Measurements from ENCODE around the gene FAM78B. TPM values are rescaled to one million over a fixed set of nuclear protein-coding genes. Genes with fewer than 3 reads are reported as not detected.

FAM78B gene
- total RNA-seq, 1 experiment from 2014 or later: not detected

DNA sequence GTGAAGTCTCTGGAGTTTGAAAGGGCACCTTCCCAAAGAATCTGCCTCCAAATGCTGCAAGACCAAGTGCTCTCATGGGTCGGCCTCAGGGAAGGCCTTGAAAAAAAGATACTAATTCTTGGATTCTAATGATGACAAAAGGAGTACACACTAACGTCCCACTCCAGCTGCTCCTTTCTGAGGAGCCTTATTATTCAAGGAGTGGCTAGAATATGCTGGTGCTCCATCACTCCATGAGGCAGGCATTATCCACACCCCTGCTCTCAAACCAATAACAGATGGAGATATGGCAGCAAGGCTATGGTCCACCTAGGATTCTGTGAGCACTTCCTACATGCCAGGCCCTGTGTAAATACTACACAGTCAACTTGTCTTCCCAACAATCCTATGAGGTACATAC is 54.4 kb downstream of the FAM78B start:
- H3K27me3 ChIP-seq (replicated peaks; ENCODE audit: control insufficient read depth, insufficient read depth, low read length): no peaks in the 10 kb centered on the region; the same call in 1 of the 2 replicates
- ChIA-PET CTCF (no interaction called here), POLR2A (no interaction called here)
- no peaks in the 10 kb centered on the region for H3K9me3 ChIP-seq
- TF ChIP-seq, protein P1, sequence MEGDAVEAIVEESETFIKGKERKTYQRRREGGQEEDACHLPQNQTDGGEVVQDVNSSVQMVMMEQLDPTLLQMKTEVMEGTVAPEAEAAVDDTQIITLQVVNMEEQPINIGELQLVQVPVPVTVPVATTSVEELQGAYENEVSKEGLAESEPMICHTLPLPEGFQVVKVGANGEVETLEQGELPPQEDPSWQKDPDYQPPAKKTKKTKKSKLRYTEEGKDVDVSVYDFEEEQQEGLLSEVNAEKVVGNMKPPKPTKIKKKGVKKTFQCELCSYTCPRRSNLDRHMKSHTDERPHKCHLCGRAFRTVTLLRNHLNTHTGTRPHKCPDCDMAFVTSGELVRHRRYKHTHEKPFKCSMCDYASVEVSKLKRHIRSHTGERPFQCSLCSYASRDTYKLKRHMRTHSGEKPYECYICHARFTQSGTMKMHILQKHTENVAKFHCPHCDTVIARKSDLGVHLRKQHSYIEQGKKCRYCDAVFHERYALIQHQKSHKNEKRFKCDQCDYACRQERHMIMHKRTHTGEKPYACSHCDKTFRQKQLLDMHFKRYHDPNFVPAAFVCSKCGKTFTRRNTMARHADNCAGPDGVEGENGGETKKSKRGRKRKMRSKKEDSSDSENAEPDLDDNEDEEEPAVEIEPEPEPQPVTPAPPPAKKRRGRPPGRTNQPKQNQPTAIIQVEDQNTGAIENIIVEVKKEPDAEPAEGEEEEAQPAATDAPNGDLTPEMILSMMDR (IDR thresholded peaks at IDR 0.05; ENCODE audit: insufficient read depth in 1 of 2, low read depth in 1 of 2, low read length in 1 of 2, severe bottlenecking in 1 of 2, unreplicated experiment in 1 of 2): no peak
- no peak overlapping the region for H3K4me3 ChIP-seq (ENCODE audit: low read depth, low read length)
- Mint-ChIP-seq H3K27me3 (ENCODE audit: insufficient read depth, unreplicated experiment) (peaks cover 8% of the 10 kb centered on the region), H3K9me3 (ENCODE audit: unreplicated experiment) (no peaks in the 10 kb centered on the region), H3K4me3 (ENCODE audit: unreplicated experiment) (no peak overlapping the region), H3K27ac (ENCODE audit: unreplicated experiment) (no peak overlapping the region), H3K4me1 (ENCODE audit: low read depth, unreplicated experiment) (no peaks in the 10 kb centered on the region), H3K36me3 (ENCODE audit: insufficient read depth, unreplicated experiment) (peaks cover 6% of the 10 kb centered on the region)
- no TSS peak for BruUV-seq (replicated peaks)
- intact Hi-C loops (cut with micrococcal nuclease; ENCODE audit: unreplicated experiment): no loop called here
- H3K4me1 ChIP-seq: no peaks in the 10 kb centered on the region
- DNase-seq: no peak
- H3K36me3 ChIP-seq (ENCODE audit: control insufficient read depth, insufficient read depth, low read length): no peaks in the 10 kb centered on the region

DNA sequence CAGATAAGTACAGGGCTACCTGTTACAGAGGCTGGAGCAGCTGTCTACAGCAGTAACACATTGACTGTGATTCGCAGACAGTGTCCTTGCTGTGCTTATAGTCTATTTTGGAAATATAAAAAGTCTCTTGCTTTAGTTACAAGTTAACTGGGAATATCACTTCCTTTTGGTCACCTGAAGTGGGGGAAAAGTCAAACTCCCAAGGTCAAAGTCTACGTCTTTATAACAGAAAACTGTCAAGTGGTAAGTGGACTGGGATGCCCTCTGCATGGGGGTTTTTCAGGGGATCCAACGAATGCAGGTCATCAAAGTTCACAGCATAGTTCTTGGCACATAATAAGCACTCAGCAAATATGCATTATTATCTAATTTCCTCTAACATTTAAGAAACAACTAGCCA is 55.4 kb downstream of the FAM78B start:
- Histone ChIP-seq H3K9me3 (no peaks in the 10 kb centered on the region), H3K4me1 (no peaks in the 10 kb centered on the region), H3K4me3 (ENCODE audit: low read depth, low read length) (no peak overlapping the region), H3K27me3 (replicated peaks; ENCODE audit: control insufficient read depth, insufficient read depth, low read length) (no peaks in the 10 kb centered on the region; the same call in 1 of the 2 replicates), H3K36me3 (ENCODE audit: control insufficient read depth, insufficient read depth, low read length) (no peaks in the 10 kb centered on the region)
- TF ChIP-seq, protein P1 (IDR thresholded peaks at IDR 0.05; ENCODE audit: insufficient read depth in 1 of 2, low read depth in 1 of 2, low read length in 1 of 2, severe bottlenecking in 1 of 2, unreplicated experiment in 1 of 2): no peak
- POLR2A ChIA-PET: no interaction called here
- CTCF ChIA-PET: no interaction called here
- no peak overlapping the region for H3K27ac Mint-ChIP-seq (ENCODE audit: unreplicated experiment)
- H3K9me3 Mint-ChIP-seq (ENCODE audit: unreplicated experiment): no peaks in the 10 kb centered on the region
- no peak for DNase-seq
- H3K27me3 Mint-ChIP-seq (ENCODE audit: insufficient read depth, unreplicated experiment): peaks cover 7% of the 10 kb centered on the region
- peaks cover 6% of the 10 kb centered on the region for H3K36me3 Mint-ChIP-seq (ENCODE audit: insufficient read depth, unreplicated experiment)
- H3K4me1 Mint-ChIP-seq (ENCODE audit: low read depth, unreplicated experiment): no peaks in the 10 kb centered on the region
- no peak overlapping the region for H3K4me3 Mint-ChIP-seq (ENCODE audit: unreplicated experiment)
- no TSS peak for BruUV-seq (replicated peaks)
- intact Hi-C loops (cut with micrococcal nuclease; ENCODE audit: unreplicated experiment): no loop called here

DNA sequence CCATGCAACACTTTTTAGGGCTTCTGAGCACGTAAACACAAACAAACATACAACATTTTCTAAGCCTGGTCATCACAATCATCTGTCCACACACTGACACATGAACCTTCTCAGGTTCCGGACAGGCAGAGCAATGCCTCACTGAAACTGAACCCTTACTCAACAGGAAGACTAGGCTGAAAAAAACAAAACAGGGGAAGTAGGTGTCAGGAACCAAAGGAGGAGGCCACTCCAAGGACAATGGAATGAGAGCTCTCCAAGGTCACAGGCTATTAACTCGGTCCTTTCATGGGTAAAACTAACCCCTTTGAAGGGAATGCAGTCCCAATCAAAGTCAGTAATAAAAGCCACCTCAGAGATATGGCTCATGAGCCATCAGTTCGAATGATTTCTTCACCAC is 76.6 kb downstream of the FAM78B start:
- Mint-ChIP-seq H3K4me3 (ENCODE audit: unreplicated experiment) (no peak overlapping the region), H3K27me3 (ENCODE audit: insufficient read depth, unreplicated experiment) (peaks cover 10% of the 10 kb centered on the region), H3K4me1 (ENCODE audit: low read depth, unreplicated experiment) (no peaks in the 10 kb centered on the region), H3K36me3 (ENCODE audit: insufficient read depth, unreplicated experiment) (no peaks in the 10 kb centered on the region), H3K27ac (ENCODE audit: unreplicated experiment) (no peak overlapping the region), H3K9me3 (ENCODE audit: unreplicated experiment) (no peaks in the 10 kb centered on the region)
- CTCF ChIA-PET: no interaction called here
- Histone ChIP-seq H3K4me3 (ENCODE audit: low read depth, low read length) (no peak overlapping the region), H3K27me3 (replicated peaks; ENCODE audit: control insufficient read depth, insufficient read depth, low read length) (no peaks in the 10 kb centered on the region), H3K4me1 (no peaks in the 10 kb centered on the region), H3K9me3 (no peaks in the 10 kb centered on the region), H3K36me3 (ENCODE audit: control insufficient read depth, insufficient read depth, low read length) (no peaks in the 10 kb centered on the region)
- POLR2A ChIA-PET: no interaction called here
- intact Hi-C loops (cut with micrococcal nuclease; ENCODE audit: unreplicated experiment): no loop called here
- TF ChIP-seq, protein P1 (IDR thresholded peaks at IDR 0.05; ENCODE audit: insufficient read depth in 1 of 2, low read depth in 1 of 2, low read length in 1 of 2, severe bottlenecking in 1 of 2, unreplicated experiment in 1 of 2): no peak
- no peak for DNase-seq
- BruUV-seq (replicated peaks): no TSS peak
